Left renal cortex interstitium (tissue), 4 donors: ENCODE data around the gene FASTKD3. TPM values are rescaled to one million over a fixed set of nuclear protein-coding genes. Genes with fewer than 3 reads are reported as not detected.

Experiments
- DNase-seq, 4 donors: peaks; one replicate each; pipeline ENCODE4 v3.0.0-alpha.2; 2013; ENCODE audit warnings: low read depth in 4 of 4, low spot score in 2 of 4, missing footprints in 1 of 4
- polyA plus RNA-seq, 4 donors: library from polyadenylated mRNA; unstranded; fragments of 120-200 nt; gene quantifications; one replicate each; pipeline ENCODE4 v1.2.1, GENCODE V29; 2013; ENCODE audit not compliant: insufficient read length in 4 of 4

FASTKD3 gene
- polyA plus RNA-seq, 4 donors: 22.0 to 29.6 (median 24.7) TPM

DNA sequence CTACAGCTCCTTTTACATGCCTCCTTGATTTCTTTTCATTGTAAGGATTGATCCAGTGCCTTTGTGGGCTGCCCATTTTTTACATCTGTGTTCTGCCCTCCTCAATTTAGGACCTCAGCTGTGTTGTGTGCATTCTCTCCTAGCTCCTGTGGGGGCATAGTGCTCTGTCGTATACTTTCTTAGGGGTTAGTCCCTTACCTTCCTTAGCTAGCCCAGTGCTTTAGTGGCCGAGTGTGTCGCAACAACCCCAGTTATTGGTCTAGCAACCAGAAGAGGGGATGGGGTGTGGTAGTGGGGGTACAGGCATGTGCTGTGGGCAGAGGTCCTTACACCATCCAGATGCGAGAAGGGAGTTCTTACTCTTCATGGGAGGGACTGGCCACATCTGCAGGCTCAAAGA lies 12.3 kb upstream of the FASTKD3 start:
- no peak for DNase-seq

- no peak for DNase-seq
Measured at GRCh38 chr5:7878381-7878873, 9.6 kb upstream of the FASTKD3 start.

DNA sequence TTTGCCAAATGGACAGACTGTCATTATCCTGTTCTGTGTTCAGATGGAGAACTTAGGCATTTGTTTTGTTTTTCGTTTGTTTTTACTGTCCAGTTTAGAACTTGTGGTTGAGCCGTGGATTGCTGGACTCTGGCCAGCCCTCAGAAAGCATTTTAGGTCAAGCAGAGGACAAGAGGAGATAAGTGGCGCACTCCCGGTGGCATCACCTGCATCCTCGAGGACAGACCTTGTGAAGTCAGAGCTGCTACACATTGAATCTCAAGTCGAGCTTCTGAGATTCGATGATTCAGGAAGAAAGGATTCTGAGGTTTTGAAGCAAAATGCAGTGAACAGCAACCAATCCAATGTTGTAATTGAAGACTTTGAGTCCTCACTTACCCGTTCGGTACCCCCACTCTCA lies 9.0 kb upstream of the FASTKD3 start:
- no peak for DNase-seq

GRCh38 chr5:7876867-7877266 lies 8.0 kb upstream of the FASTKD3 start:
- no peak for DNase-seq

DNA sequence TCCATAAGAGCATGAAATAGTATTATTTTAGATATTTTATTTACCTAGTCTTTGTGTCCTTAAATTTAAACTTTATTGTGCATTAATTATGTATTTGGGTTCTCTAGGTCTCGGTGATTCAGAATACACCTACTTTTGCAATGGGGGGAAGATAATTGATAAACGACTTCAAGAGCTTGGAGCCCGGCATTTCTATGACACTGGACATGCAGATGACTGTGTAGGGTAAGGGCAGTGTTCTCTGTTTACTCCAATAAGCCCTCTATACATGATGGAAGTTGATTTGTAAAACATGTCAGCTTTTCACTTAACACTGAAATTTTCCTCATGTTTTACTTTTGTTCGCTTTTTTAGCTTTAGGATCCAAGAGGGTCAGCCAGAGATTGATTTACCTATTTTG lies 6.3 kb upstream of the FASTKD3 start:
- no peak for DNase-seq

DNA sequence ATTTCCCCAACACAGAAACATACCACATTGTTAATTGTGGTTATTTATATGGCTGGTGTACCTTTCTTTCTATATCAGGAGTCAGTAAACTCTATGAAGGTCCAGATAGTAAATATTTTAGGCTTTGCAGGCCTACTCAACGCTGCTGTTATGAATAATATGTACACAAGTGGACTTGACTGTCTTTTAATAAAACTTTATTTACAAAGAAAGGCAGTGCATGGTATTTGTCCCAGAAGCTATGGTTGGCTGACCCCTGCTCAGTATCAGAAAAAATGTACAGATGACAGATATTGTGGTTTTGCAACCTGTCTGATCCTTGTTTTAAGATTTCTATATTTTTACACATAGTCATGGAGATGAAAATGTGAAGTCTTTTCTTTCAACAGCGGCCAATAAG lies 5.8 kb upstream of the FASTKD3 start:
- DNase-seq: no peak

GRCh38 chr5:7873216-7873615 lies 4.4 kb upstream of the FASTKD3 start:
- DNase-seq: no peak

DNA sequence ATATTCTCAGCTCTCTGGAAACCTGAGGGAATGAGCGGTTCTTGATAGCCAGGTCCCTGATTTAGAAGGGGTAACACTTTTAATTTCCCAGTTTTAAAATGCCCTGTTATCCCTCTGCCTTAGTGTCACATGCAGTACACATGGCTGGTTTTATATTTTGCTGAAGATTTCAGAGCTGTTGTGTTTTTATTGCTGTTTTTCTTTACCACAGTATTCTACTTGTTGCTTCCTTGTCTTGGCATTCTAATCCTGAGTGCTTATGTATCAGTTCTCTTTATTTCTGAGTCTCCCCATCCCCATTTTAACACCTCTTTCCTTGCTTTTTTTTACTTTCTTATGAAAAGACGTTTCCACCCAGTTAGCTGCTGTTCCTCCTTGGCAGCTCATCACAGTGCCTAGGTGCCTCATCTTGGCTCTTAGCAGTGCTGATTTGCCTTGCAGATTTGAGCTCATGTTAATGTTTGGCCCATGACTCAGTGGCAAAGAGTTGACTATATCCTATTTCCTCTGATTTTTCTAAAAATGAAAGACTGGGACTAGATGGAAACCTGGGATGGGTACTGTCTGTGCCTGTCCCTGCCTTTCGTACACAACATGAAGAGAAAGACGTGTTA lies 3.8 kb upstream of the FASTKD3 start:
- DNase-seq: no peak

DNA sequence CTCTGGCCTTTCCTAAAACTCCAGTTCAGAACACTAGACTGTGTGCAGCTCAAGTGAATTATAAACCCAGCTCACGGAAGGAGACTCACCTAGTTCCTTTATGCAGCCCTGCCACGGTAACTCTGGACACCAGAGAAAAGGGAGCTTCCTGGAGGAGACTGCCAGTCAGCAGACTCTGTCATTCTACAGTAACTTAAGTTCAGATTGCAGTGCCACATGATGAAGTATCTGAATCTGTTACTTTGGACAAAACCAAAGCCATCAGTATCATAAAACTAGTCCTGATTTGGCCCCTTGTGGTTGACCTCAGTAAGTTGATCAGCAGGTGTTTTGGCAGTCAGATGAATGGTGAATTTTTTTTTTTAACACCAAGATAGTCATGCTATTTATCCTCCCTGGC lies 2.8 kb upstream of the FASTKD3 start:
- DNase-seq: no peak

DNA sequence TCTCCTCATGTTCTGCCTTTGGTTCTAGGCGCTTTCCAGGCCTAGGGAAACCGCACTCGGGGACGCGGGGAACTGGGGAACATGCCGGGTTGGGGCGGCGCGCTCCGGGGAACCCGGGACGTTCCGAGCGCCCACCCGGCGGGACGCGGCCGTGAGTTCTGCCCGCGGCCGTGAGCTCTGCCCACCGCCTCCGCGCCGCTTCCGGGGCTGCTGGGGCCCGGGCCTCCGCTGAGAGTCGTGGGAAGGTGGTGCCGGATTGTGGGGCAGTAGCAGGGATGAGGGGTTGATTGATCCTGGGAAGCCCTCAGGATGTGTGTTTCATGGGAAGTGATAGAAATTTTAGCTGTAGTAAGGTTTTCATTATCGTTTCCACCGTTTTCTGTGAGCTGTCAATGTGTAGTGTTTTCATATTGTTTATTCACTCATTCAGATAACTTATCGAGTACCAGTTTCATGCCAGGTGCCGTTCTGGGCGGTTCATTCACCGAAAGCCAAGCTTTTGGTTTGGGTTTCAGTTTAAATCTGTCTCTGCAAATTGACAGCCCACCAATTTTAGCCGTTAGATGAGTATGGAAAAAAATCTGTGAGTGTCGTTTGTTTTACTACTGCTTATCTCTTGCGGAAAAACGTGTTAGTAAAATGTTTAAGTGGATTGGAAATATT lies 774 bp upstream of the FASTKD3 start:
- DNase-seq: no peak

GRCh38 chr5:7868427-7868772 lies 431 bp downstream of the FASTKD3 start:
- DNase-seq: no peak

GRCh38 chr5:7867260-7867659 lies 1.6 kb downstream of the FASTKD3 start:
- DNase-seq: no peak

DNA sequence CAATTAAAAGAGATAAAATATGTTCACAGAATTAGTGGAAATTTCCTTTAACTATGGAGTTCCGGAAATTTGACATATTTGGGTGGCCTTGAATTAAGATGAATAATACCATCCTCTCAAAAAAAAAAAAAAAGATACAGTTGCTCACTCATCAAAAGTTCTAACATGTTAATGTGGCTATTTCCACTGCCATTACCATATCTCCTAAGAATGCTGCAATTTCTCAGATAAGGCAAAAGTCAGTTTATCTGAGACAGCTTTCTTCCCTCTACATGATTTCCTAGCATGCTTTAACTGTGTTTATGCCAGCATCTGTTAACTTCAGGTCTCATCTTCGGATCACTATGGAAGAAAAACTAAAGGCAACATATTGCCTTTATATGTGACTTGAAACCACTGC lies 2.6 kb downstream of the FASTKD3 start:
- no peak for DNase-seq

- DNase-seq: no peak
Measured at GRCh38 chr5:7857926-7858632, 10.8 kb downstream of the FASTKD3 start.

DNA sequence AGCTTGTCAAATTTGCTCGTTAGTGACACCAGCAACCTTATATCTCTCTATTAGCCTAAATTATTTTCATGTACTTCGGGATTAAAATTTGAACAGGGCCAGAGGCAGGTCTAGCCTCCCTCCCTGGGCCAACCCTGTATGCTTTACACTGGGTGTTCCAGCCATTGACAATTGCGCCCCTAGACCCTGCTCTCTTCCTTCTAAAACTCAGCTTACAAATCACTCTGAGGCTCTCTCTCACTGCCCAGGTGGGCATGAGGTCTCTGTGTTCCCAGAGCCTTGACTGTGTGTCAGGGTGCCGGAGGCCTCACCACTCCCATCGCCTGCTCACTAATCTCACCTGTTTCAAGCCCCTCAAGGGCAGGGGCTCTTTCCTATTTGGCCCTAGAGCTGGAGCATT lies 11.5 kb downstream of the FASTKD3 start:
- no peak for DNase-seq

DNA sequence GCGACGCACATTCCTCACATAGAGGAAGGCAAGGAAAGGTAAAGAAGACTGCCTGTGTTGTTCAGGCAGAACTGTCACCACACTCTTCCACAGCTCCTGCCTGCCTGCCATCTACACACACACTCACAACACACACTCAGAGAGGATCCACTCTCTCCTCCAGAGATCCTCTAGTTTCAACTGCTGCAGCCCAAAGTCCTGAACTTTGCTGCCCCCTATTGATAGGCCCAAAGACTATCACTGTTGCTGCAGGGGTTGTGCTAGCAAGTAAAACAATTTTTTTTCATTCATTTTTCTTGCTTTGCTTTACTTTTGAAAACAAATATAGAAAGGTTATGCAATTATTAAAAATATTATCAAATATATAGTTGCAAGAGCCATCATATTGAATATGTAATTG lies 12.0 kb downstream of the FASTKD3 start:
- DNase-seq: no peak

- no peak for DNase-seq
Measured at GRCh38 chr5:7855611-7856010, 13.2 kb downstream of the FASTKD3 start.

DNA sequence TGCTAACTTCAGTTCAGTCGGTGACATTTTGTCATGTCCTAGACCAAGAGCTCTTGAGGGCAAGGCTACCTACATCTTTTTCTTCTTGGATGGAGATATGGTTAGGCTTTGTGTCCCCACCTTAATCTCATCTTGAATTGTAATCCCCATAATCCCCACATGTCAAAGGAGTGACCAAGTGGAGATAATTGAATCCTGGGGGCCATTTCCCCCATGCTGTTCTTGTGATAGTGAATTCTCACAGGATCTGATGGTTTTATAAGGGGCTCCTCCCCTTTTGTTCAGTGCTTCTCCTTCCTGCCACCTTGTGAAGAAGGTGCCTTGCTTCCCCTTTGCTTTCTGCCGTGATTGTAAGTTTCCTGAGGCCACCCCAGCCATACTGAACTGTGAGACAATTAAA lies 15.8 kb downstream of the FASTKD3 start:
- DNase-seq: no peak

GRCh38 chr5:7852542-7852941 lies 16.3 kb downstream of the FASTKD3 start:
- no peak for DNase-seq

- DNase-seq: no peak
Measured at GRCh38 chr5:7851617-7852289, 17.1 kb downstream of the FASTKD3 start.

- no peak for DNase-seq
Measured at GRCh38 chr5:7851240-7851592, 17.6 kb downstream of the FASTKD3 start.
